Fibroblast of lung (primary cell): ENCODE measurements around the gene KLHL42. TPM values are rescaled to one million over a fixed set of nuclear protein-coding genes. Genes with fewer than 3 reads are reported as not detected.

Experiments used
- DNase-seq, 2 donors: peaks; one replicate each; pipeline versions ENCODE4 v3.0.0 to v3.0.0-alpha.2; 2010; ENCODE audit warnings: low read depth in 2 of 2
- H2AFZ ChIP-seq: 2 replicates; pipeline ENCODE4 v1.5.1; 2012; ENCODE audit warnings: low read length, control low read depth, inconsistent platforms
- H3K27ac ChIP-seq: 2 replicates; pipeline ENCODE4 v1.5.1; 2011; ENCODE audit warnings: low read length, control low read depth; ENCODE audit not compliant: insufficient read depth
- H3K27me3 ChIP-seq: 2 replicates; pipeline ENCODE4 v1.5.1; 2011; ENCODE audit warnings: mild to moderate bottlenecking, low read length; ENCODE audit not compliant: control insufficient read depth, insufficient read depth
- H3K36me3 ChIP-seq: 2 replicates; pipeline ENCODE4 v1.5.1; 2011; ENCODE audit warnings: low read length; ENCODE audit not compliant: control insufficient read depth, insufficient read depth
- H3K4me1 ChIP-seq: 2 replicates; pipeline ENCODE4 v1.5.1; 2011; ENCODE audit warnings: low read length; ENCODE audit not compliant: control insufficient read depth, insufficient read depth; ENCODE audit errors: extremely low read depth
- H3K4me2 ChIP-seq: 2 replicates; pipeline ENCODE4 v1.5.1; 2011; ENCODE audit warnings: low read length, control low read depth; ENCODE audit not compliant: insufficient read depth; ENCODE audit errors: extremely low read depth
- H3K4me3 ChIP-seq, 4 experiments: fragments of 200-600 bp in 1 of 4; sonication (generic) in 1 of 4; replicated peaks in 1 of 4; 2 replicates each; pipeline ENCODE4 v1.5.1; 2011 to 2016; ENCODE audit warnings: low read length in 4 of 4, low read depth in 3 of 4, mild to moderate bottlenecking in 3 of 4, control low read depth in 2 of 4, inconsistent platforms in 1 of 4, mixed read lengths in 1 of 4; ENCODE audit not compliant: insufficient read depth in 1 of 4; ENCODE audit errors: control extremely low read depth in 1 of 4
- H3K79me2 ChIP-seq: 2 replicates; pipeline ENCODE4 v1.5.1; 2012; ENCODE audit warnings: mild to moderate bottlenecking, low read length, inconsistent platforms; ENCODE audit not compliant: control insufficient read depth, insufficient read depth
- H3K9ac ChIP-seq: 2 replicates; pipeline ENCODE4 v1.5.1; 2011; ENCODE audit warnings: mild to moderate bottlenecking, low read length, control low read depth; ENCODE audit not compliant: insufficient read depth
- H3K9me3 ChIP-seq: 2 replicates; pipeline ENCODE4 v1.5.1; 2012; ENCODE audit warnings: low read depth, low read length; ENCODE audit not compliant: control insufficient read depth, insufficient read depth
- H4K20me1 ChIP-seq: 2 replicates; pipeline ENCODE4 v1.5.1; 2011; ENCODE audit warnings: low read length; ENCODE audit not compliant: control insufficient read depth, insufficient read depth; ENCODE audit errors: extremely low read depth
- CTCF ChIP-seq, 2 donors: IDR thresholded peaks in 1 of 2; conservative IDR thresholded peaks in 1 of 2; 1 replicate in 1 of 2; 2 replicates in 1 of 2; pipeline ENCODE4 v1.5.1; 2011 to 2012; ENCODE audit warnings: low read length in 2 of 2, control low read depth in 1 of 2, inconsistent platforms in 1 of 2, low read depth in 1 of 2, mild to moderate bottlenecking in 1 of 2
- EZH2 ChIP-seq: IDR thresholded peaks from 2 replicates; pipeline ENCODE4 v1.5.1; 2012; ENCODE audit warnings: low read length, control low read depth, mild to moderate bottlenecking; ENCODE audit errors: missing control alignments
- polyA plus RNA-seq, 2 donors: library from polyadenylated mRNA; depleted of rRNA in 1 of 2; stranded (reverse) in 1 of 2; unstranded in 1 of 2; fragments of >200 nt; gene quantifications; 2 replicates each; pipeline ENCODE4 v1.2.1, GENCODE V29; 2011 to 2012; ENCODE audit warnings: missing spikeins in 1 of 2
- total RNA-seq: library from RNA; depleted of rRNA; stranded (reverse); fragments of >200 nt; gene quantifications from 2 replicates; pipeline ENCODE4 v1.2.1, GENCODE V29; 2014

KLHL42 gene
- total and polyA plus RNA-seq, 2 donors (not counting 1 experiment from before 2014, with no cell fraction given) = 16.6 to 25.3 TPM

- Histone ChIP-seq H3K4me1 (no peaks in the 10 kb centered on the region), H4K20me1 (no peaks in the 10 kb centered on the region), H3K36me3 (peaks cover 2% of the 10 kb centered on the region), H3K79me2 (no peaks in the 10 kb centered on the region), H3K27me3 (no peaks in the 10 kb centered on the region), H3K9me3 (no peaks in the 10 kb centered on the region), H3K27ac (no peak overlapping the region), H3K4me3 (no peak overlapping the region), H2AFZ (no peak overlapping the region), H3K4me2 (no peak overlapping the region), H3K9ac (no peak overlapping the region)
- TF ChIP-seq EZH2 (no peak), CTCF (conservative IDR thresholded peaks at IDR 0.05 in 1 of 2, IDR thresholded peaks at IDR 0.05 in 1 of 2; ENCODE audit: low read depth in 1 of 2, low read length in 2 of 2) (no peak)
- no peak for DNase-seq
Measured at GRCh38 chr12:27756670-27757195, 23.3 kb upstream of the KLHL42 start.

GRCh38 chr12:27762757-27763156 lies 17.3 kb upstream of the KLHL42 start:
- DNase-seq = peak in 1 of 2 donors; percentile 19
- Histone ChIP-seq H3K4me2 (no peak overlapping the region), H3K27ac (no peak overlapping the region), H4K20me1 (no peaks in the 10 kb centered on the region), H3K4me1 (no peaks in the 10 kb centered on the region), H2AFZ (no peak overlapping the region), H3K9me3 (no peaks in the 10 kb centered on the region), H3K4me3 (no peak overlapping the region), H3K9ac (no peak overlapping the region), H3K79me2 (no peaks in the 10 kb centered on the region), H3K36me3 (no peaks in the 10 kb centered on the region), H3K27me3 (no peaks in the 10 kb centered on the region)
- TF ChIP-seq EZH2 (no peak), CTCF (conservative IDR thresholded peaks at IDR 0.05 in 1 of 2, IDR thresholded peaks at IDR 0.05 in 1 of 2; ENCODE audit: low read depth in 1 of 2, low read length in 2 of 2) (no peak)

DNA sequence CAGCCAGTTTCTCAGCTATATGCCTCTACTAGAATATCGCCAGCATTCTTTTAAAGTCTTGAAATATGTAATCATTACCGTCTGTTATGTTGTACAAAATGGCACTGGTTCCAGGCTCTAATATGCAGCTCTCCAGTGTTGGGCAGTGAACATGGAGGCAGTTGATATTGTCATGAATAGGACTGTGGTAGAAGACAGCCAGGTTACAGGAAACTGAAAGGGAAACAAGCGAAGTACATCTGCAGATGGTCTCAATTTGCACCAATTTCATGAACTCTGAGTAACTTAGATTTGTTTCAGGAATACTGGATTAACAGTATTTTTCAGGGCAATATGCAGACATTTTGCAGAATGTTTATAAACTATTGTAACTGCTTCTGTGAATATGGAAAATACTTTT lies 13.4 kb upstream of the KLHL42 start:
- no peak overlapping the region for H3K9ac ChIP-seq
- no peaks in the 10 kb centered on the region for H3K79me2 ChIP-seq
- no peak overlapping the region for H2AFZ ChIP-seq
- no peaks in the 10 kb centered on the region for H3K9me3 ChIP-seq
- H3K4me2 ChIP-seq = no peak overlapping the region
- TF ChIP-seq CTCF (conservative IDR thresholded peaks at IDR 0.05 in 1 of 2, IDR thresholded peaks at IDR 0.05 in 1 of 2; ENCODE audit: low read depth in 1 of 2, low read length in 2 of 2) = no peak
- TF ChIP-seq EZH2 = no peak
- H3K36me3 ChIP-seq = no peaks in the 10 kb centered on the region
- no peaks in the 10 kb centered on the region for H3K27me3 ChIP-seq
- H3K4me3 ChIP-seq = no peak overlapping the region
- DNase-seq = no peak
- H3K27ac ChIP-seq = no peak overlapping the region
- H3K4me1 ChIP-seq = no peaks in the 10 kb centered on the region
- H4K20me1 ChIP-seq = no peaks in the 10 kb centered on the region
